Epithelial cell of proximal tubule (primary cell): ENCODE measurements around the gene NUB1. TPM values are rescaled to one million over a fixed set of nuclear protein-coding genes. Genes with fewer than 3 reads are reported as not detected.

Experiments
- DNase-seq: peaks from one replicate; pipeline ENCODE4 v3.0.0-alpha.2; 2011; ENCODE audit warnings: low read depth
- H3K4me3 ChIP-seq: 2 replicates; pipeline ENCODE4 v1.5.1; 2011; ENCODE audit warnings: low read depth, mild to moderate bottlenecking, low read length
- total RNA-seq: library from RNA; depleted of rRNA; stranded (reverse); fragments of >200 nt; gene quantifications from 2 replicates; pipeline ENCODE4 v1.2.3, GENCODE V29; 2015
- TF ChIP-seq, protein P1 (sequence below): conservative IDR thresholded peaks from 2 replicates; pipeline ENCODE4 v1.5.1; 2012; ENCODE audit warnings: low read depth, mild to moderate bottlenecking, low read length

The NUB1 gene
- total RNA-seq, 1 donor from 2014 or later: 70.7 TPM

DNA sequence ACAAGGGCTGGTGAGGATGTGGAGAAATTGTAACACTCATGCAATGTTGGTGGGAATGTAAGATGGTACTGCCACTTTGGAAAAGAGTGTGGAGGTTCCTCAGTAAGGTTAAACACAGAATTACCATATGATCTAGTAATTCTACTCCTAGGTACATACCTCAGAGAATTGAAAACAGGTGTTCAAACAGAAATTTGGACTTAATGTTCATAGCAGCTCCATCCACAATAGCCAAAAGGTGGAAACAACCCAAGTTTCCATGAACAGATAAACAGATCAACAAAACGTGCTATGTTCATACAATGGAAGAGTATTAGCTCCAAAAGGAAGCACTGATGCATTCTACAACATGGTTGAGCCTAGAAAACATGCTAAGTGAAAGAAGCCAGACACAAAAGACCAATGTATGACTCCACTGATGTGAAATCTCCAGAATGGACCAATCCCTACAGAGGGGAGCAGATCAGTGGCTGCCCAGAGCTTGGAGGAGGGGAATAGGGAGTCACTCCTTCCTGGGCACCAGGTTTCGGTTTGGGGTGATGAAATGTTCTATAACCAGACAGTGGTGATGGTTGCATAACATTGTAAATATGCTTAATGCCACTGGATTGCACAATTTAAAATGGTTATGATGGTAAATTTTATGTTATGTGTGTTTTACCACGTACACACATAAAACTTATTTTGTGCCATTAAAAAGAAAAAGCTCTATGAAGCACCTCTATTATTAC lies 73.9 kb downstream of the NUB1 start:
- DNase-seq: no peak
- no peak overlapping the region for H3K4me3 ChIP-seq
- TF ChIP-seq, protein P1, sequence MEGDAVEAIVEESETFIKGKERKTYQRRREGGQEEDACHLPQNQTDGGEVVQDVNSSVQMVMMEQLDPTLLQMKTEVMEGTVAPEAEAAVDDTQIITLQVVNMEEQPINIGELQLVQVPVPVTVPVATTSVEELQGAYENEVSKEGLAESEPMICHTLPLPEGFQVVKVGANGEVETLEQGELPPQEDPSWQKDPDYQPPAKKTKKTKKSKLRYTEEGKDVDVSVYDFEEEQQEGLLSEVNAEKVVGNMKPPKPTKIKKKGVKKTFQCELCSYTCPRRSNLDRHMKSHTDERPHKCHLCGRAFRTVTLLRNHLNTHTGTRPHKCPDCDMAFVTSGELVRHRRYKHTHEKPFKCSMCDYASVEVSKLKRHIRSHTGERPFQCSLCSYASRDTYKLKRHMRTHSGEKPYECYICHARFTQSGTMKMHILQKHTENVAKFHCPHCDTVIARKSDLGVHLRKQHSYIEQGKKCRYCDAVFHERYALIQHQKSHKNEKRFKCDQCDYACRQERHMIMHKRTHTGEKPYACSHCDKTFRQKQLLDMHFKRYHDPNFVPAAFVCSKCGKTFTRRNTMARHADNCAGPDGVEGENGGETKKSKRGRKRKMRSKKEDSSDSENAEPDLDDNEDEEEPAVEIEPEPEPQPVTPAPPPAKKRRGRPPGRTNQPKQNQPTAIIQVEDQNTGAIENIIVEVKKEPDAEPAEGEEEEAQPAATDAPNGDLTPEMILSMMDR: no peak

DNA sequence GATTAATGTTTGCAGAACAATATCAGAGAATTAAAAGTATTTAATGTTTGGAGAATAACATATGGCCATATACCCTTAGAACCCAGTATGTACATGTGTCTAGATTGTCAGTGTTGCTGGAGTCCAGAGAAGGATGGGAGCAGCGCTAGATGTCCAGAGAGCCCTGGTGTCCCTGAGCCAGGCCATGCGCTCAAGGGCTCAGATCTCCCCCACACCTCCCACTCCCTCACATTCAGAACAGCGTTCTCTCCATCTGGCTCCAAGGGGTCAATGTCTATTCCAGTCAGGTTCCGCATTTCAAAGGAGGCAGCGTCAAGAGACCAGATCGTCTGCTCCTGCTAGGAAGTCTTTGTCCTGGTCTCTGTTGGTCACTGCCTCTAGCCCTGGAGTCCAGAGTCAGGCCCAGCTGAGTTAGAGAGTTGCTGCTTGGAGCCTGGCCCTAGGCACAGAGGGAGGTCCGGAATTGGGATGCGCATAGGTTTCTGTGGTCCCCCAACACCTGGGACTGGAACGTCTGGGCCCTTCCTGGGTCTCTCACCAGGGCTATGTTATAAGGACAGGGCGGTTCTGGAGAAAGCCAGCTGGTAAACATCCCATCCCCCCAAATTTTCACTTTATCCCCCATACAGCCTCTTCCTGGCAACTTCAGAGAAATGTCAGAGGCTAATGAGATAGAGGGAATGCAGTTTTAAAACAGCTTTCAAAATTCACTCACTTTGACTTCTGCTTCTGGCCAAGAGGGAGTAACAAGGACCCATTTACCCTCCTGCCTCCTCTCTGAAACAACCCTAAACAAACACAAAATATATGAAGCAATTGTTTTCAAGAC lies 74.7 kb downstream of the NUB1 start:
- H3K4me3 ChIP-seq: no peak overlapping the region
- DNase-seq: no peak
- TF ChIP-seq, protein P1: no peak

DNA sequence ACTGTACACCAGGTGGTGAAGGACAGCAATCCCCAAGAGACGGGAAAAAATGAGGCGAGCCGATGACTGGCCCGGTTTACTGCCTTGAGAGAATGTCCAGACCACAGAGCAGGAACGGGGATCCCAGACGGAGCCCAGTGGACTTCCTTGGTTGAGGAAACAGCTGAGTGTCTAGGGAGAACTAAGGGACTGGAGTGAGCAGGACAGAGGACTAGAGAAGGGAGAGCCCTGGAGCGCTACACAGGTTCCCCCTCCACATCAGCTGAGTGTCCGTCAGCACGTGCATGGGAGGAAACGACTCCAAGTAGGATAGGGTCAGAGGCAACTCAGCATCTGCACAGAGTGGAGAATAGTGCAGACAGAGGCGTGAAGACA lies 75.3 kb downstream of the NUB1 start:
- TF ChIP-seq, protein P1: no peak

GRCh38 chr7:151420144-151420543 lies 78.5 kb downstream of the NUB1 start:
- H3K4me3 ChIP-seq: no peak overlapping the region
- DNase-seq: no peak
- TF ChIP-seq, protein P1: no peak

More for the DNA sequence above, 75.3 kb downstream of the NUB1 start:
- no peak overlapping the region for H3K4me3 ChIP-seq
- DNase-seq: no peak

- TF ChIP-seq, protein P1: no peak
- no peak for DNase-seq
- H3K4me3 ChIP-seq: no peak overlapping the region
These were observed 80.6 kb downstream of the NUB1 start for GRCh38 chr7:151422212-151422611.

DNA sequence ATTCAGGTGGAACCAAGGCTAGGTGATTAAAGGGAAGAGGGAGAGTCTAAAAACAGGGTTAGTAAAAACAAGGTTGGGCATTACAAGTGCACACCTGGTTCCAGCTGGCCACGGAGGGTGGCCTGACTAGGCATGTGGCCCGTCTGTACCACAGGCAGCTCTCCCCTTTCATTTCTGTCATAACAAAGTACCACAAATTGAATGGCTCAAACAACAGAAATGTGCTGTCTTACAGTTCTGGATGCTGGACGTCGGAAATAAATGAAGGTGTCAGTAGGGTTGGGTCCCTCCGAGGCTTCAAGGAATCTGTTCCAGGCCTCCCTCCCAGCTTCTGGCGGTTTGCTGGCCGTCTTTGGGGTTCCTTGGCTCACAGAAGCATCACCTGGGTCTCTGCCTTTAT lies 81.6 kb downstream of the NUB1 start:
- TF ChIP-seq, protein P1: no peak
- DNase-seq: no peak

More for the DNA sequence above, 81.6 kb downstream of the NUB1 start:
- no peak overlapping the region for H3K4me3 ChIP-seq
